Panc1 (cell line): ENCODE measurements around the gene AFG3L2. TPM values are rescaled to one million over a fixed set of nuclear protein-coding genes. Genes with fewer than 3 reads are reported as not detected.

ENCODE experiments used
- ATAC-seq: fragments of 200-7000 bp; cut with Tn5 transposase; 2 replicates; pipeline ENCODE4 v1.9.1; 2020; ENCODE audit warnings: mild to moderate bottlenecking, moderate library complexity
- BruUV-seq: library from RNA; stranded (reverse); fragments of 400-500 nt; replicated peaks from 2 replicates; lab custom pipeline; 2021; lab: Mats Ljungman, UMichigan
- CTCF ChIA-PET: fragments of 300-600 bp; sonication (Branson Sonifier 250); formaldehyde crosslinking; loops from one replicate; lab custom pipeline; 2022; ENCODE audit warnings: antibody characterized with exemption; lab: Charles Lee
- POLR2A ChIA-PET: fragments of 300-600 bp; sonication (Branson Sonifier 250); formaldehyde crosslinking; loops from one replicate; lab custom pipeline; 2022; ENCODE audit warnings: antibody characterized with exemption; lab: Charles Lee
- DNase-seq: peaks from one replicate; pipeline ENCODE4 v3.0.0-alpha.2; 2010; ENCODE audit warnings: low read depth, low spot score
- H3K27ac ChIP-seq: 2 replicates; pipeline ENCODE4 v1.5.1; 2011; ENCODE audit warnings: mild to moderate bottlenecking, low read length, inconsistent platforms
- H3K27me3 ChIP-seq: fragments of 200-500 bp; sonication (Bioruptor generic); 2 replicates; pipeline ENCODE4 v1.6.0; 2014; ENCODE audit warnings: low read length, inconsistent platforms; ENCODE audit not compliant: control insufficient read depth, insufficient read depth
- H3K36me3 ChIP-seq: fragments of 200-500 bp; sonication (Bioruptor generic); 2 replicates; pipeline ENCODE4 v1.5.1; 2014; ENCODE audit warnings: inconsistent platforms, mild to moderate bottlenecking, low read length, moderate library complexity; ENCODE audit not compliant: control insufficient read depth, insufficient read depth
- H3K4me1 ChIP-seq: 2 replicates; pipeline ENCODE4 v1.5.1; 2011; ENCODE audit warnings: inconsistent platforms, mild to moderate bottlenecking, low read length, moderate library complexity; ENCODE audit not compliant: control insufficient read depth, insufficient read depth
- H3K4me3 ChIP-seq, 2 experiments: 2 replicates each; pipeline ENCODE4 v1.5.1; 2011 to 2012; ENCODE audit warnings: low read depth in 2 of 2, low read length in 2 of 2, mild to moderate bottlenecking in 2 of 2, inconsistent platforms in 1 of 2, moderate library complexity in 1 of 2
- H3K9me3 ChIP-seq: fragments of 200-500 bp; sonication (Bioruptor generic); 2 replicates; pipeline ENCODE4 v1.5.1; 2014; ENCODE audit warnings: low read depth, mild to moderate bottlenecking, inconsistent platforms, low read length, moderate library complexity; ENCODE audit not compliant: control insufficient read depth, insufficient read depth
- POLR2AphosphoS5 ChIP-seq: IDR thresholded peaks from 2 replicates; pipeline ENCODE4 v1.6.1; 2012; ENCODE audit warnings: mild to moderate bottlenecking, low read depth, low read length, moderate library complexity
- SIN3A ChIP-seq: IDR thresholded peaks from 2 replicates; pipeline ENCODE4 v1.6.1; 2012; ENCODE audit warnings: low read depth, mild to moderate bottlenecking, low read length, moderate library complexity, borderline replicate concordance; ENCODE audit not compliant: insufficient read depth
- TCF7L2 ChIP-seq: IDR thresholded peaks from 2 replicates; pipeline ENCODE4 v1.6.1; 2011; ENCODE audit warnings: mild to moderate bottlenecking, low read depth, low read length, inconsistent platforms
- in situ Hi-C: cut with HindIII; loops from 2 replicates; pipeline ENCODE4 v1.10.0; 2016; ENCODE audit warnings: low sequenced_read_pairs, low pct_unique_long_range_greater_than_20kb
- intact Hi-C: fragments of 100-400 bp; cut with micrococcal nuclease; formaldehyde crosslinking; loops from one replicate; pipeline ENCODE4 v1.10.0; 2022; ENCODE audit not compliant: unreplicated experiment
- total RNA-seq: library from RNA; stranded (reverse); gene quantifications from one replicate; pipeline ENCODE4 v1.2.1, GENCODE V29; 2021; ENCODE audit not compliant: unreplicated experiment
- TF ChIP-seq, protein P1 (sequence below): fragments of 450-650 bp; IDR thresholded peaks from 2 replicates; pipeline ENCODE4 v1.5.1; 2017; ENCODE audit warnings: mild to moderate bottlenecking
- TF ChIP-seq, protein P2 (sequence below), 2 experiments: IDR thresholded peaks; 2 replicates each; pipeline ENCODE4 v1.6.1; 2011 to 2012; ENCODE audit warnings: low read depth in 2 of 2, control low read depth in 1 of 2, low read length in 1 of 2, mild to moderate bottlenecking in 1 of 2, moderate library complexity in 1 of 2; ENCODE audit not compliant: insufficient read depth in 1 of 2

The AFG3L2 gene
- total RNA-seq, 1 experiment from 2014 or later: 58.0 TPM

DNA sequence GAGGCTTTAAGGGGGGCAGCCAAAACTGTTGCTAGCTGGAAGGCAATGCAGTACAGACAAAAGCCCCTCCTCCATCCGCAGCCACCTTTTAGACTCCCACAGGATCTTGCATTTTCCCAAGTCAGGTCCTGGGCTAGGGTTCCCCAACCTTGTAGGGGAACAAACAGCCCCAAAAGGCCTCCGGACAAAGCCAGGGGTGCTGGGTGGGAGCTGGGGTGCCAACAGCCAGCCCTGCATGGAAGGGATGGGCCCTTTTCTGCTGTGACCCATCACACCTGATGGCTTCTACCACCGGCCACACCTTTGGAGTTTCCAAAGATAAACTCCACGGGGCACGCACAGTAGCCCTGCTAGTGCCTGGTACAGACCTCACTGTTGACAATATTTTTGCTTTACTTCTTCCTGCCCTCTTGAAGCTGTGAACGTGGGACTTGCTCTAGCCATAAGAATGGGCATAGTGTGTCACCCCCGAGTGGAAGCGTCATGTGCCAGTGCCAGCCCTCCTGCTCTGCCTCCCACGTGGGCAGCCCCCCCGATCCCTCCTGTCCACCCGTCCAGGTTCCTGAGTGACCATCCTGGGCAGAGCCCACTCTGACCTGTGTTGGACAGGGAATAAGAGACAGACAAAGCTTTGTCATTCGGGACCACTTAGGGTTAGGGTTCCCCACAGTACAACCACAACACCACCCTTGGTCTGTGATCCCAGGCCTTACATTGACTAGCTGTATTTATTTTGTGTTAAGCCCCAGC, 50.1 kb downstream of the AFG3L2 start:
- Histone ChIP-seq H3K4me1 (no peaks in the 10 kb centered on the region), H3K4me3 (no peak overlapping the region), H3K27me3 (no peaks in the 10 kb centered on the region), H3K9me3 (no peaks in the 10 kb centered on the region), H3K27ac (no peak overlapping the region), H3K36me3 (peaks cover 15% of the 10 kb centered on the region)
- ChIA-PET POLR2A (no interaction called here), CTCF (interaction anchor here (1.4 kb wide), 1 partner anchor 13 kb away, joined by 3 read pairs; no protein-coding TSS in a partner anchor)
- BruUV-seq: no TSS peak
- TF ChIP-seq SIN3A (no peak), POLR2AphosphoS5 (0 out of 2 replicates have a peak, but pooled peaks have one; percentile 8), TCF7L2 (no peak)
- TF ChIP-seq, protein P1, sequence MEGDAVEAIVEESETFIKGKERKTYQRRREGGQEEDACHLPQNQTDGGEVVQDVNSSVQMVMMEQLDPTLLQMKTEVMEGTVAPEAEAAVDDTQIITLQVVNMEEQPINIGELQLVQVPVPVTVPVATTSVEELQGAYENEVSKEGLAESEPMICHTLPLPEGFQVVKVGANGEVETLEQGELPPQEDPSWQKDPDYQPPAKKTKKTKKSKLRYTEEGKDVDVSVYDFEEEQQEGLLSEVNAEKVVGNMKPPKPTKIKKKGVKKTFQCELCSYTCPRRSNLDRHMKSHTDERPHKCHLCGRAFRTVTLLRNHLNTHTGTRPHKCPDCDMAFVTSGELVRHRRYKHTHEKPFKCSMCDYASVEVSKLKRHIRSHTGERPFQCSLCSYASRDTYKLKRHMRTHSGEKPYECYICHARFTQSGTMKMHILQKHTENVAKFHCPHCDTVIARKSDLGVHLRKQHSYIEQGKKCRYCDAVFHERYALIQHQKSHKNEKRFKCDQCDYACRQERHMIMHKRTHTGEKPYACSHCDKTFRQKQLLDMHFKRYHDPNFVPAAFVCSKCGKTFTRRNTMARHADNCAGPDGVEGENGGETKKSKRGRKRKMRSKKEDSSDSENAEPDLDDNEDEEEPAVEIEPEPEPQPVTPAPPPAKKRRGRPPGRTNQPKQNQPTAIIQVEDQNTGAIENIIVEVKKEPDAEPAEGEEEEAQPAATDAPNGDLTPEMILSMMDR: no peak
- TF ChIP-seq, protein P2, sequence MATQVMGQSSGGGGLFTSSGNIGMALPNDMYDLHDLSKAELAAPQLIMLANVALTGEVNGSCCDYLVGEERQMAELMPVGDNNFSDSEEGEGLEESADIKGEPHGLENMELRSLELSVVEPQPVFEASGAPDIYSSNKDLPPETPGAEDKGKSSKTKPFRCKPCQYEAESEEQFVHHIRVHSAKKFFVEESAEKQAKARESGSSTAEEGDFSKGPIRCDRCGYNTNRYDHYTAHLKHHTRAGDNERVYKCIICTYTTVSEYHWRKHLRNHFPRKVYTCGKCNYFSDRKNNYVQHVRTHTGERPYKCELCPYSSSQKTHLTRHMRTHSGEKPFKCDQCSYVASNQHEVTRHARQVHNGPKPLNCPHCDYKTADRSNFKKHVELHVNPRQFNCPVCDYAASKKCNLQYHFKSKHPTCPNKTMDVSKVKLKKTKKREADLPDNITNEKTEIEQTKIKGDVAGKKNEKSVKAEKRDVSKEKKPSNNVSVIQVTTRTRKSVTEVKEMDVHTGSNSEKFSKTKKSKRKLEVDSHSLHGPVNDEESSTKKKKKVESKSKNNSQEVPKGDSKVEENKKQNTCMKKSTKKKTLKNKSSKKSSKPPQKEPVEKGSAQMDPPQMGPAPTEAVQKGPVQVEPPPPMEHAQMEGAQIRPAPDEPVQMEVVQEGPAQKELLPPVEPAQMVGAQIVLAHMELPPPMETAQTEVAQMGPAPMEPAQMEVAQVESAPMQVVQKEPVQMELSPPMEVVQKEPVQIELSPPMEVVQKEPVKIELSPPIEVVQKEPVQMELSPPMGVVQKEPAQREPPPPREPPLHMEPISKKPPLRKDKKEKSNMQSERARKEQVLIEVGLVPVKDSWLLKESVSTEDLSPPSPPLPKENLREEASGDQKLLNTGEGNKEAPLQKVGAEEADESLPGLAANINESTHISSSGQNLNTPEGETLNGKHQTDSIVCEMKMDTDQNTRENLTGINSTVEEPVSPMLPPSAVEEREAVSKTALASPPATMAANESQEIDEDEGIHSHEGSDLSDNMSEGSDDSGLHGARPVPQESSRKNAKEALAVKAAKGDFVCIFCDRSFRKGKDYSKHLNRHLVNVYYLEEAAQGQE (IDR thresholded peaks at IDR 0.05; ENCODE audit: insufficient read depth in 1 of 2, low read depth in 2 of 2, low read length in 1 of 2): no peak
- peak; percentile 8 for ATAC-seq
- in situ Hi-C loops: no loop called here
- DNase-seq: no peak
- intact Hi-C loops: no loop called here

DNA sequence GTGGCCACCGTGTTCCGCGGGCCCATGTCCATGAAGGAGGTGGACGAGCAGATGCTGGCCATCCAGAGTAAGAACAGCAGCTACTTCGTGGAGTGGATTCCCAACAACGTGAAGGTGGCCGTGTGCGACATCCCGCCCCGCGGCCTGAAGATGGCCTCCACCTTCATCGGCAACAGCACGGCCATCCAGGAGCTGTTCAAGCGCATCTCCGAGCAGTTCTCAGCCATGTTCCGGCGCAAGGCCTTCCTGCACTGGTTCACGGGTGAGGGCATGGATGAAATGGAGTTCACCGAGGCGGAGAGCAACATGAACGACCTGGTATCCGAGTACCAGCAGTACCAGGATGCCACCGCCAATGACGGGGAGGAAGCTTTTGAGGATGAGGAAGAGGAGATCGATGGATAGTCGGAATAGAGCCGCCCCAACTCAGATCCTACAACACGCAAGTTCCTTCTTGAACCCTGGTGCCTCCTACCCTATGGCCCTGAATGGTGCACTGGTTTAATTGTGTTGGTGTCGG, 51.2 kb downstream of the AFG3L2 start:
- Histone ChIP-seq H3K4me1 (no peaks in the 10 kb centered on the region; the same call in 1 of the 2 replicates), H3K27ac (no peak overlapping the region), H3K9me3 (no peaks in the 10 kb centered on the region), H3K4me3 (no peak overlapping the region), H3K27me3 (no peaks in the 10 kb centered on the region), H3K36me3 (peaks cover 19% of the 10 kb centered on the region)
- no peak for TF ChIP-seq SIN3A
- no peak for TF ChIP-seq TCF7L2
- TF ChIP-seq, protein P1: no peak
- TF ChIP-seq POLR2AphosphoS5: no peak
- TF ChIP-seq, protein P2 (IDR thresholded peaks at IDR 0.05; ENCODE audit: insufficient read depth in 1 of 2, low read depth in 2 of 2, low read length in 1 of 2): no peak
- in situ Hi-C loops: no loop called here
- DNase-seq: no peak
- no peak for ATAC-seq
- intact Hi-C loops: no loop called here
- ChIA-PET CTCF (no interaction called here), POLR2A (no interaction called here)
- BruUV-seq: TSS peak; percentile 80
